ENCODE measurements around the gene MSH4.
A peak's percentile ranks its signal among the peaks of the same experiment; 100 is the strongest.

MSH4 gene

GRCh38 chr1:75785320-75785982, 11.2 kb upstream of the MSH4 start:
- peak overlapping the region; percentile 84 for H3K4me3 ChIP-seq (ENCODE audit: low read depth, low read length)

GRCh38 chr1:75785983-75786853, 10.5 kb upstream of the MSH4 start, which contains the start of gene RABGGTB:
RABGGTB (plus strand) TSS chr1:75786256; CDS start chr1:75786272, 16 bp downstream.
- peak within 1 kb of the TSS; percentile 84 for H3K4me3 ChIP-seq (ENCODE audit: low read depth, low read length)
- no peak for TF ChIP-seq CTCF (IDR thresholded peaks at IDR 0.05; ENCODE audit: low read depth, low read length)

More at GRCh38 chr1:75785320-75785982, 11.2 kb upstream of the MSH4 start:
- no peak for TF ChIP-seq CTCF (IDR thresholded peaks at IDR 0.05; ENCODE audit: low read depth, low read length)

- no peak for TF ChIP-seq CTCF (IDR thresholded peaks at IDR 0.05; ENCODE audit: low read depth, low read length)
- H3K4me3 ChIP-seq (ENCODE audit: low read depth, low read length) = peak overlapping the region; percentile 84
Measured at GRCh38 chr1:75786901-75787493, 9.7 kb upstream of the MSH4 start.

GRCh38 chr1:75787524-75787923, 9.2 kb upstream of the MSH4 start:
- peak overlapping the region; percentile 84 for H3K4me3 ChIP-seq (ENCODE audit: low read depth, low read length)
- TF ChIP-seq CTCF (IDR thresholded peaks at IDR 0.05; ENCODE audit: low read depth, low read length) = no peak

GRCh38 chr1:75789988-75790387, 6.7 kb upstream of the MSH4 start:
- H3K4me3 ChIP-seq (ENCODE audit: low read depth, low read length) = peak overlapping the region; percentile 16; the same call in 1 of the 2 replicates
- TF ChIP-seq CTCF (IDR thresholded peaks at IDR 0.05; ENCODE audit: low read depth, low read length) = no peak

- TF ChIP-seq CTCF (IDR thresholded peaks at IDR 0.05; ENCODE audit: low read depth, low read length) = no peak
- H3K4me3 ChIP-seq (ENCODE audit: low read depth, low read length) = no peak overlapping the region
Measured at GRCh38 chr1:75791022-75791421, 5.7 kb upstream of the MSH4 start.

All from WI38 (cell line).